ENCODE results near the gene VRTN. TPM values are rescaled to one million over a fixed set of nuclear protein-coding genes. Genes with fewer than 3 reads are reported as not detected.
"Not testable (repeated sequence)": the region's sequence is repeated elsewhere in the genome, so short reads cannot be mapped to it uniquely, and the experiment has no call there.

The VRTN gene
- total RNA-seq, 6 experiments from 2014 or later: not detected

- DNase-seq (no peak), ATAC-seq (no peak)
- H3K4me3 ChIP-seq: no peak overlapping the region
- no peaks in the 10 kb centered on the region for H3K9me3 ChIP-seq
- no peaks in the 10 kb centered on the region for H3K36me3 ChIP-seq
- no peak for TF ChIP-seq POLR2A (IDR thresholded peaks at IDR 0.05)
- no peak for TF ChIP-seq CTCF (IDR thresholded peaks at IDR 0.05)
- H3K4me1 ChIP-seq: no peaks in the 10 kb centered on the region
- intact Hi-C loops (cut with DNase I): no loop called here
- WGBS (ENCODE audit: insufficient coverage, low coverage, low lambda C conversion rate, missing lambda C conversion rate): 77% methylated on average over 3 of the region's 4 CpGs
- H3K27me3 ChIP-seq: no peaks in the 10 kb centered on the region
- no peak overlapping the region for H3K27ac ChIP-seq
These were observed 34.0 kb downstream of the VRTN start for GRCh38 chr14:74382231-74382630.

- WGBS (ENCODE audit: insufficient coverage, low coverage, low lambda C conversion rate, missing lambda C conversion rate): 51% methylated on average over 2 of the region's 7 CpGs
- intact Hi-C loops (cut with DNase I): no loop called here
- H3K4me1 ChIP-seq: no peaks in the 10 kb centered on the region
- H3K27ac ChIP-seq: no peak overlapping the region
- H3K36me3 ChIP-seq: no peaks in the 10 kb centered on the region
- no peak overlapping the region for H3K4me3 ChIP-seq
- TF ChIP-seq POLR2A (IDR thresholded peaks at IDR 0.05) (no peak), CTCF (IDR thresholded peaks at IDR 0.05) (no peak)
- H3K9me3 ChIP-seq: no peaks in the 10 kb centered on the region
- no peaks in the 10 kb centered on the region for H3K27me3 ChIP-seq
- DNase-seq: no peak
- ATAC-seq: no peak
These were observed 41.7 kb downstream of the VRTN start for GRCh38 chr14:74389980-74390379.

GRCh38 chr14:74390505-74390904 lies 42.2 kb downstream of the VRTN start:
- H3K4me1 ChIP-seq; H3K27me3 ChIP-seq; H3K4me3 ChIP-seq; H3K36me3 ChIP-seq; DNase-seq; H3K27ac ChIP-seq; H3K9me3 ChIP-seq; intact Hi-C loops (cut with DNase I); ATAC-seq: not testable (repeated sequence)
- 71% methylated on average over 3 of the region's 3 CpGs for WGBS (ENCODE audit: insufficient coverage, low coverage, low lambda C conversion rate, missing lambda C conversion rate)

- TF ChIP-seq CTCF (IDR thresholded peaks at IDR 0.05) (no peak), POLR2A (IDR thresholded peaks at IDR 0.05) (no peak)
- no peaks in the 10 kb centered on the region for H3K27me3 ChIP-seq
- H3K27ac ChIP-seq: no peak overlapping the region
- no peak overlapping the region for H3K4me3 ChIP-seq
- no peaks in the 10 kb centered on the region for H3K4me1 ChIP-seq
- no peak for ATAC-seq
- no peak for DNase-seq
- intact Hi-C loops (cut with DNase I): no loop called here
- WGBS (ENCODE audit: insufficient coverage, low coverage, low lambda C conversion rate, missing lambda C conversion rate): 67% methylated on average over 1 of the region's 3 CpGs
- no peaks in the 10 kb centered on the region for H3K36me3 ChIP-seq
- H3K9me3 ChIP-seq: no peaks in the 10 kb centered on the region
These were observed 43.2 kb downstream of the VRTN start for GRCh38 chr14:74391479-74391878.

DNA sequence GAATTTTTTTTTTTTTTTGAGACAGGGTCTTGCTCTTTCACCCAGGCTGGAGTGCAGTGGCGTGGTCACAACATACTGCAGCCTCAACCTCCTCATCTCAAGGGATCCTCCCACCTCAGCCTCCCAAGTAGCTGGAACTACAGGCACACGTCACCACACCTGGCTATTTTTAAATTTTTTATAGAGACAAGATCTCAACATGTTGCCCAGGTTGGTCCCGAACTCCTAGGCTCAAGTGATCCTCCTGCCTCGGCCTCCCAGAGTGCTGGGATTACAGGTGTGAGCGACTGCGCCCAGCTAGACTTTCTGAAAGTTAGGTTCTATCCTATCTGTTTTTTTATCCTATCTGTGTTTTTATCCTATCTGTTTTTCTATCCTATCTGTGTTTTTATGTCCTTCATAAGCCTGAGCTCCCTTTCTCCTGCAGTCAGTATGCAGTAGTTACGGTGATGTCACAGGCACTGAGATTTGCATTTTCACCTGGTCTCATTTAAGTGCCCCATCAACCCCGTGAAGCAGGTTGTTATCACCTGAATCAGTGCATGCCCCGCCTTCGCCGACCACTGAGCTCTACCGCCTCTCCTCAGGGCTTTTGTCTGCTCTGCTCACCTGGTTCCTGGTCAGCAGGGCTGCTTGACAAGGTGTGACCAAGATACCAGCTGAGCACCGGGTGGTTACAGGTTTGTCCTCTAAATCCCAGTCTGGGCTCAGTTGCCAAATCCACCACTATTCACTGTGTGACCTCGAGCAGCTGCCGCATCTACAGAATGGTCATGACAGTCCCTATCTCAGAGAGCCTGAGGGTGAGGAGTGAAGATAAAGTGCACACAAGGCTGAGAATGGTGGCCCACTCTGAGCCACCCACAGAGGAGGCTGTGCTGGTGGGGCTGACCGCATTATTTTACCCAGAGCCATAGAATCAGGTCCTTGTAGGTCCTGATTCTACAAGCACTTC lies 44.6 kb downstream of the VRTN start:
- Histone ChIP-seq H3K36me3 (no peaks in the 10 kb centered on the region), H3K4me3 (no peak overlapping the region), H3K4me1 (no peaks in the 10 kb centered on the region), H3K9me3 (no peaks in the 10 kb centered on the region), H3K27me3 (no peaks in the 10 kb centered on the region), H3K27ac (no peak overlapping the region)
- intact Hi-C loops (cut with DNase I): no loop called here
- WGBS (ENCODE audit: insufficient coverage, low coverage, low lambda C conversion rate, missing lambda C conversion rate): 59% methylated on average over 14 of the region's 16 CpGs
- ATAC-seq: no peak
- no peak for DNase-seq
- TF ChIP-seq POLR2A (IDR thresholded peaks at IDR 0.05) (no peak), CTCF (IDR thresholded peaks at IDR 0.05) (no peak)
